ENCODE measurements around the gene GTPBP1.

- no peak for TF ChIP-seq CTCF (IDR thresholded peaks at IDR 0.05)
- no peak for TF ChIP-seq POLR2A (IDR thresholded peaks at IDR 0.05)
Measured at GRCh38 chr22:38733724-38734381, 28.1 kb downstream of the GTPBP1 start.

Data from suprapubic skin (tissue), 3 donors.